OCI-LY3 (cell line): ENCODE data around the gene YY2.
"Not testable (repeated sequence)": the region's sequence is repeated elsewhere in the genome, so short reads cannot be mapped to it uniquely, and the experiment has no call there.

Experiments used
- H2AFZ ChIP-seq: fragments of 200-600, 300-600 bp; shearing (Covaris generic); 2 replicates; pipeline ENCODE4 v1.6.0; 2014; ENCODE audit warnings: antibody characterized with exemption, low read depth, low read length
- H3K27ac ChIP-seq: fragments of 200-600, 300-600 bp; sonication (generic); 2 replicates; pipeline ENCODE4 v1.5.1; 2014; ENCODE audit warnings: mild to moderate bottlenecking, low read length, moderate library complexity, mixed read lengths
- H3K27me3 ChIP-seq: fragments of 200-600, 300-600 bp; sonication (generic); 2 replicates; pipeline ENCODE4 v1.6.1; 2014; ENCODE audit warnings: low read depth, low read length, mixed read lengths
- H3K36me3 ChIP-seq: fragments of 200-600, 300-600 bp; sonication (generic); replicated peaks from 2 replicates; pipeline ENCODE3; 2014; ENCODE audit warnings: low read depth, low read length, mixed read lengths
- H3K4me1 ChIP-seq: fragments of 300-600, 200-600 bp; sonication (generic); 2 replicates; pipeline ENCODE4 v1.6.1; 2014; ENCODE audit warnings: low read length, mixed read lengths
- H3K4me2 ChIP-seq: fragments of 200-600, 300-600 bp; sonication (generic); 2 replicates; pipeline ENCODE4 v1.6.1; 2014; ENCODE audit warnings: low read length, mixed read lengths
- H3K4me3 ChIP-seq: fragments of 300-600, 200-600 bp; sonication (generic); 2 replicates; pipeline ENCODE4 v1.5.1; 2014; ENCODE audit warnings: antibody characterized with exemption, mild to moderate bottlenecking, low read length, moderate library complexity
- H3K79me2 ChIP-seq: fragments of 300-600, 200-600 bp; shearing (Covaris generic); 2 replicates; pipeline ENCODE4 v1.6.1; 2014; ENCODE audit warnings: mild to moderate bottlenecking, low read length, mixed read lengths
- H3K9ac ChIP-seq: fragments of 300-600, 200-600 bp; shearing (Covaris generic); 2 replicates; pipeline ENCODE4 v1.6.0; 2014; ENCODE audit warnings: mild to moderate bottlenecking, low read length, moderate library complexity
- H3K9me3 ChIP-seq: fragments of 200-600, 300-600 bp; shearing (Covaris generic); 2 replicates; pipeline ENCODE4 v1.6.1; 2014; ENCODE audit warnings: low read length, mixed read lengths; ENCODE audit not compliant: insufficient read depth
- H4K20me1 ChIP-seq: fragments of 200-600, 300-600 bp; sonication (generic); 2 replicates; pipeline ENCODE4 v1.6.1; 2016; ENCODE audit warnings: low read length, mixed read lengths; ENCODE audit not compliant: insufficient read depth
- CTCF ChIP-seq: fragments of 200-600, 300-600 bp; sonication (generic); IDR thresholded peaks from 2 replicates; pipeline ENCODE4 v1.5.1; 2014; ENCODE audit warnings: antibody characterized with exemption, low read length, low read depth
- EZH2phosphoT487 ChIP-seq: fragments of 200-600 bp; shearing (Covaris generic); IDR thresholded peaks from 2 replicates; pipeline ENCODE4 v1.6.1; 2018; ENCODE audit warnings: antibody characterized with exemption, mixed run types, low read depth

YY2 gene

GRCh38 chrX:21813612-21814368, 42.0 kb upstream of the YY2 start:
- Histone ChIP-seq H3K79me2 (no peaks in the 10 kb centered on the region), H3K4me3 (no peak overlapping the region), H3K4me1 (no peaks in the 10 kb centered on the region), H3K9me3 (no peaks in the 10 kb centered on the region), H3K4me2 (no peak overlapping the region), H3K36me3 (no peaks in the 10 kb centered on the region), H3K27me3 (no peaks in the 10 kb centered on the region), H4K20me1 (no peaks in the 10 kb centered on the region), H2AFZ (no peak overlapping the region), H3K9ac (no peak overlapping the region), H3K27ac (no peak overlapping the region)
- no peak for TF ChIP-seq EZH2phosphoT487
- TF ChIP-seq CTCF: no peak

- no peaks in the 10 kb centered on the region for H4K20me1 ChIP-seq
- H3K27ac ChIP-seq: no peak overlapping the region
- TF ChIP-seq EZH2phosphoT487 (no peak), CTCF (no peak)
- no peaks in the 10 kb centered on the region for H3K27me3 ChIP-seq
- no peak overlapping the region for H3K9ac ChIP-seq
- no peak overlapping the region for H2AFZ ChIP-seq
- H3K4me3 ChIP-seq: no peak overlapping the region
- no peaks in the 10 kb centered on the region for H3K79me2 ChIP-seq
- H3K4me1 ChIP-seq: no peaks in the 10 kb centered on the region
- no peaks in the 10 kb centered on the region for H3K36me3 ChIP-seq
- no peak overlapping the region for H3K4me2 ChIP-seq
- H3K9me3 ChIP-seq: no peaks in the 10 kb centered on the region
Measured at GRCh38 chrX:21816136-21816535, 39.7 kb upstream of the YY2 start.

DNA sequence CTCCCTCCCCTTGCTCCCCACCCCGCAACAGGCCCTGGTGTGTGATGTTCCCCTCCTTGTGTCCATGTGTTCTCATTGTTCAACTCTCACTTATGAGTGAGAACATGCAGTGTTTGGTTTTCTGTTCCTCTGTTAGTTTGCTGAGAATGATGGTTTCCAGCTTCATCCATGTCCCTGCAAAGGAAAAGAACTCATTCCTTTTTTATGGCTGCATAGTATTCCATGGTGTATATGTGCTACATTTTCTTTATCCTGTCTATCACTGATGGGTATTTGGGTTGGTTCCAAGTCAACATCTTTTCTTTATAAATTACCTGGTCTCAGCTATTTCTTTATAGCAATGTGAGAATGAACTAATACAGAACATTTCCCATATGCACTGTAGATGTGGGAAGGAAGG, 35.6 kb upstream of the YY2 start:
- not testable (repeated sequence) for H4K20me1 ChIP-seq, H3K4me3 ChIP-seq, H3K9me3 ChIP-seq, H3K4me2 ChIP-seq, H3K36me3 ChIP-seq, H3K79me2 ChIP-seq, H3K9ac ChIP-seq, H3K27me3 ChIP-seq, H3K4me1 ChIP-seq, H2AFZ ChIP-seq, H3K27ac ChIP-seq

DNA sequence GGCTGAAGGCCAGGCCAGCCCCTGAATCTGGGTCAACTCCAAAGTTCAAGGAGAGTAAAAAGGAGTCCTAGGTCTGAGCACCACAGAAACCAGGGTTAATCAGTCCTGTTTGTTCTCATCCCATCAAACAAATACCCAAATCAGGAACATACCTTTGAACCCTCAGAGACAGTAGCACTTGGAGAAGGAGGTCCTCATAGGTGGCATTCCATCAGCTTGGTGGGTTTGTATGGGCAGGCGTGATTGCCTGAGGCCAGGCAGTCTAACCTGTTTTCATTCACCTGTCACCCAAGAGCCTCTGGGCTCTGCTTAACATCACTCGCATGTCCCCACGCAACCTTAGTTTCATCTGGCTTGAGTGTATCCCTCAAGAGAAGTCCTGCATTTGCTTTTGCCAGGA, 33.9 kb upstream of the YY2 start:
- Histone ChIP-seq H3K4me2 (no peak overlapping the region), H3K36me3 (no peaks in the 10 kb centered on the region), H2AFZ (no peak overlapping the region), H3K9me3 (no peaks in the 10 kb centered on the region), H3K79me2 (no peaks in the 10 kb centered on the region), H3K4me3 (no peak overlapping the region), H3K27ac (no peak overlapping the region), H3K27me3 (no peaks in the 10 kb centered on the region), H3K4me1 (no peaks in the 10 kb centered on the region), H4K20me1 (no peaks in the 10 kb centered on the region), H3K9ac (no peak overlapping the region)
- TF ChIP-seq EZH2phosphoT487 (no peak), CTCF (no peak)
